Left lung (tissue), 10 donors: ENCODE measurements around the gene SLC12A3. TPM values are rescaled to one million over a fixed set of nuclear protein-coding genes. Genes with fewer than 3 reads are reported as not detected.

Source experiments
- ATAC-seq: fragments of 200-7000 bp; cut with Tn5 transposase; one replicate; pipeline ENCODE4 v1.9.1; 2020; ENCODE audit warnings: moderate library complexity
- DNase-seq, 4 donors: peaks; one replicate each; pipeline ENCODE4 v3.0.0-alpha.2; 2013 to 2020
- H3K27ac ChIP-seq, 2 donors: fragments of 200-600 bp; sonication (generic) in 1 of 2; one replicate each; pipeline versions ENCODE4 v1.5.0 to v1.8.0; 2020 to 2021
- H3K27me3 ChIP-seq, 2 donors: fragments of 200-600 bp; sonication (generic) in 1 of 2; one replicate each; pipeline versions ENCODE4 v1.5.0 to v1.8.0; 2020 to 2021
- H3K36me3 ChIP-seq, 2 donors: fragments of 200-600 bp; sonication (generic) in 1 of 2; one replicate each; pipeline versions ENCODE4 v1.5.0 to v1.8.0; 2020 to 2021
- H3K4me1 ChIP-seq, 2 donors: fragments of 200-600 bp; one replicate each; pipeline ENCODE4 v1.8.0; 2021
- H3K4me3 ChIP-seq, 2 donors: fragments of 200-600 bp; sonication (generic) in 1 of 2; one replicate each; pipeline versions ENCODE4 v1.5.0 to v1.8.0; 2020 to 2021; ENCODE audit warnings: mild to moderate bottlenecking in 1 of 2
- H3K9me3 ChIP-seq, 2 donors: fragments of 200-600 bp; sonication (generic) in 1 of 2; one replicate each; pipeline versions ENCODE4 v1.5.0 to v1.8.0; 2020 to 2021
- CTCF ChIP-seq, 2 donors: fragments of 200-600 bp; sonication (generic) in 1 of 2; IDR thresholded peaks; one replicate each; pipeline versions ENCODE4 v1.5.0 to v1.8.0; 2021; ENCODE audit warnings: antibody characterized with exemption in 2 of 2
- intact Hi-C, 2 donors: fragments of 100-400 bp; cut with DNase I; formaldehyde crosslinking; loops; one replicate each; pipeline versions ENCODE4 v1.11.2 to v1.14.2; 2022
- polyA plus RNA-seq, 6 donors: library from polyadenylated mRNA; unstranded; fragments of 120-200 nt; gene quantifications; one replicate each; pipeline ENCODE4 v1.2.1, GENCODE V29; 2013; ENCODE audit not compliant: insufficient read length in 6 of 6
- total RNA-seq, 2 donors: library from RNA; stranded (reverse); fragmentation: NEBNext Ultra II Directional; extraction: Animal tissue kit (Norgen Biotek cat#: 25700); gene quantifications; one replicate each; pipeline ENCODE4 v1.2.1, GENCODE V29; 2021
- donor health status: DM: no; HTN: yes; CAD: no.
- donor health status: DM: no; HTN: no; CAD: no.

Gene SLC12A3
- total and polyA plus RNA-seq, 8 donors, result 0.13 to 0.49 (median 0.20) TPM; not detected in 2

- intact Hi-C loops, result loop anchor here in 1 of 2 donors (10.0 kb wide), 1 partner anchor 295 kb away; no protein-coding TSS in a partner anchor
- Histone ChIP-seq H3K27ac (no peak overlapping the region), H3K4me3 (no peak overlapping the region), H3K27me3 (no peaks in the 10 kb centered on the region), H3K36me3 (no peaks in the 10 kb centered on the region), H3K9me3 (no peaks in the 10 kb centered on the region), H3K4me1 (peaks cover 0 to 13% of the 10 kb centered on the region in 2 donors)
- ATAC-seq (peak; percentile 76), DNase-seq (no peak)
- no peak for TF ChIP-seq CTCF (IDR thresholded peaks at IDR 0.05)
Observed at GRCh38 chr16:56869513-56870275, 4.7 kb downstream of the SLC12A3 start.

GRCh38 chr16:56870276-56870888 is 5.4 kb downstream of the SLC12A3 start:
- Histone ChIP-seq H3K9me3 (no peaks in the 10 kb centered on the region), H3K36me3 (no peaks in the 10 kb centered on the region), H3K27ac (no peak overlapping the region), H3K4me3 (no peak overlapping the region), H3K4me1 (peaks cover 0 to 13% of the 10 kb centered on the region in 2 donors), H3K27me3 (no peaks in the 10 kb centered on the region)
- intact Hi-C loops, result loop anchor here in 1 of 2 donors (10.0 kb wide), 1 partner anchor 294 kb away; no protein-coding TSS in a partner anchor
- DNase-seq (no peak), ATAC-seq (no peak)
- no peak for TF ChIP-seq CTCF (IDR thresholded peaks at IDR 0.05)

GRCh38 chr16:56871172-56871593 is 6.2 kb downstream of the SLC12A3 start:
- H3K27ac ChIP-seq, result no peak overlapping the region
- H3K9me3 ChIP-seq, result no peaks in the 10 kb centered on the region
- peaks cover 0 to 13% of the 10 kb centered on the region in 2 donors for H3K4me1 ChIP-seq
- no peaks in the 10 kb centered on the region for H3K27me3 ChIP-seq
- H3K36me3 ChIP-seq, result no peaks in the 10 kb centered on the region
- DNase-seq (no peak), ATAC-seq (peak; percentile 14)
- TF ChIP-seq CTCF (IDR thresholded peaks at IDR 0.05), result no peak
- no peak overlapping the region for H3K4me3 ChIP-seq
- intact Hi-C loops, result loop anchor here in 1 of 2 donors (10.0 kb wide), 1 partner anchor 294 kb away; no protein-coding TSS in a partner anchor

GRCh38 chr16:56872863-56873391 is 7.9 kb downstream of the SLC12A3 start:
- Histone ChIP-seq H3K27me3 (no peaks in the 10 kb centered on the region), H3K9me3 (no peaks in the 10 kb centered on the region), H3K27ac (no peak overlapping the region), H3K4me3 (no peak overlapping the region), H3K4me1 (peaks cover 0 to 3% of the 10 kb centered on the region in 2 donors), H3K36me3 (no peaks in the 10 kb centered on the region)
- DNase-seq (peak in 1 of 4 donors; percentile 49), ATAC-seq (peak; percentile 62)
- TF ChIP-seq CTCF (IDR thresholded peaks at IDR 0.05), result no peak
- intact Hi-C loops, result loop anchor here in 1 of 2 donors (10.0 kb wide), 1 partner anchor 292 kb away; no protein-coding TSS in a partner anchor

GRCh38 chr16:56874800-56875199 is 9.8 kb downstream of the SLC12A3 start:
- Histone ChIP-seq H3K27ac (no peak overlapping the region), H3K9me3 (no peaks in the 10 kb centered on the region), H3K27me3 (no peaks in the 10 kb centered on the region), H3K36me3 (no peaks in the 10 kb centered on the region), H3K4me1 (peaks cover 0 to 3% of the 10 kb centered on the region in 2 donors), H3K4me3 (no peak overlapping the region)
- no peak for TF ChIP-seq CTCF (IDR thresholded peaks at IDR 0.05)
- intact Hi-C loops, result loop anchor here in 1 of 2 donors (10.0 kb wide), 1 partner anchor 290 kb away; no protein-coding TSS in a partner anchor
- ATAC-seq (no peak), DNase-seq (peak in 1 of 4 donors; percentile 30)
